Stimulated activated CD4-positive, alpha-beta T cell treated with anti-CD3 and anti-CD28 coated beads, TNF-alpha, amount 100 ng/mL, for 48 hours (primary cell): ENCODE measurements around the gene POLR1C.
"Not testable (repeated sequence)": the region's sequence is repeated elsewhere in the genome, so short reads cannot be mapped to it uniquely, and the experiment has no call there.

Experiments used
- DNase-seq, 3 donors: peaks; one replicate each; pipeline ENCODE4 v3.0.0-alpha.2; 2020; ENCODE audit warnings: low read depth in 3 of 3

The POLR1C gene

GRCh38 chr6:43509984-43510826, 6.7 kb upstream of the POLR1C start, which contains the start of gene LRRC73:
LRRC73 (minus strand) TSS chr6:43510346; CDS start chr6:43509785, 561 bp downstream.
- DNase-seq = peak; percentile 43 to 75 (median 58)

- no peak for DNase-seq
These were observed 6.1 kb upstream of the POLR1C start for GRCh38 chr6:43510827-43511163.

GRCh38 chr6:43511824-43512415, 5.0 kb upstream of the POLR1C start:
- DNase-seq = no peak

- DNase-seq = no peak
These were observed 1.1 kb upstream of the POLR1C start for GRCh38 chr6:43515808-43516207.

GRCh38 chr6:43516367-43516696, 557 bp upstream of the POLR1C start:
- no peak for DNase-seq

GRCh38 chr6:43517505-43518357, 842 bp downstream of the POLR1C start:
- DNase-seq = no peak

- DNase-seq = no peak
These were observed 3.2 kb downstream of the POLR1C start for GRCh38 chr6:43520097-43520496.

- DNase-seq = no peak
These were observed 4.9 kb downstream of the POLR1C start for GRCh38 chr6:43521836-43522235.

- no peak for DNase-seq
These were observed 5.8 kb downstream of the POLR1C start for GRCh38 chr6:43522547-43523261.

GRCh38 chr6:43523284-43523683, 6.4 kb downstream of the POLR1C start:
- no peak for DNase-seq

GRCh38 chr6:43524483-43524961, 7.6 kb downstream of the POLR1C start:
- DNase-seq = no peak

GRCh38 chr6:43532201-43532600, 15.3 kb downstream of the POLR1C start:
- DNase-seq = no peak

- not testable (repeated sequence) for DNase-seq
These were observed 22.1 kb downstream of the POLR1C start for GRCh38 chr6:43538986-43539385.

GRCh38 chr6:43539409-43539808, 22.5 kb downstream of the POLR1C start:
- DNase-seq = not testable (repeated sequence)

GRCh38 chr6:43540507-43540906, 23.6 kb downstream of the POLR1C start:
- DNase-seq = no peak

- no peak for DNase-seq
These were observed 25.0 kb downstream of the POLR1C start for GRCh38 chr6:43541774-43542471.

- DNase-seq = no peak
These were observed 27.6 kb downstream of the POLR1C start for GRCh38 chr6:43544461-43544860.

- DNase-seq = no peak
These were observed 30.3 kb downstream of the POLR1C start for GRCh38 chr6:43547222-43547621.

GRCh38 chr6:43557620-43558019, 40.7 kb downstream of the POLR1C start:
- not testable (repeated sequence) for DNase-seq

GRCh38 chr6:43559328-43559727, 42.4 kb downstream of the POLR1C start:
- DNase-seq = no peak

- DNase-seq = no peak
These were observed 54.1 kb downstream of the POLR1C start for GRCh38 chr6:43570876-43571441.
